Fibroblast of the aortic adventitia (primary cell): ENCODE data around the gene KIF25. TPM values are rescaled to one million over a fixed set of nuclear protein-coding genes. Genes with fewer than 3 reads are reported as not detected.

Experiments
- DNase-seq: peaks from one replicate; pipeline ENCODE4 v3.0.0-alpha.2; 2010; ENCODE audit warnings: low read depth
- H3K4me3 ChIP-seq: 2 replicates; pipeline ENCODE4 v1.5.1; 2011; ENCODE audit warnings: low read depth, mild to moderate bottlenecking, control low read depth, low read length, moderate library complexity
- CTCF ChIP-seq: IDR thresholded peaks from 2 replicates; pipeline ENCODE4 v1.5.1; 2011; ENCODE audit warnings: mild to moderate bottlenecking, low read length, control low read depth, inconsistent platforms; ENCODE audit not compliant: insufficient read depth
- total RNA-seq: library from RNA; depleted of rRNA; stranded (reverse); fragments of >200 nt; gene quantifications from 2 replicates; pipeline ENCODE4 v1.2.3, GENCODE V29; 2012; ENCODE audit warnings: low replicate concordance

The KIF25 gene
- total RNA-seq, 1 donor: not detected

DNA sequence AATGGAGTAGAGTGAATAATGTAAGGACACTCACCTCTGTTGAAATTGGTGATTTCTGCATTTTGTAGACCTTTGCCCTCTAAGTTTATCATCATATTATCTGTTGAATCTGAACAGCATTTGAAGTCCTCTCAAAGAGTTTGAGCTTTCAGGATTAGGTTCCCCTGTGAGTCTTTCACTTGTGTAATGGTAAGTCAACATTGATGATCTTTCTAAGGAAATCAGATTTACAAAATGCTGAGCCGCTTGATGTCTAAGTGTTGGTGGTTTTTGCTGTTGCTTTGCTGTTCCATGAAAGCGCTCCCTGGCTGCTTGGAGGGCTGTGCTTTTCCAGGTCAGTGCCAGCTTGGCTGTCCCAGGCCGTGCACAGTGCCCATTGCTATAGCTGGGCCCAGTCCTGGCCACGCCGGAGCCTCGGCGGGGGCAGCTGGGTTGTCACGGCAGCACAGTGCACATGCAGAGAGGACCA lies 33.8 kb upstream of the KIF25 start:
- no peak for DNase-seq
- no peak overlapping the region for H3K4me3 ChIP-seq
- TF ChIP-seq CTCF: no peak

DNA sequence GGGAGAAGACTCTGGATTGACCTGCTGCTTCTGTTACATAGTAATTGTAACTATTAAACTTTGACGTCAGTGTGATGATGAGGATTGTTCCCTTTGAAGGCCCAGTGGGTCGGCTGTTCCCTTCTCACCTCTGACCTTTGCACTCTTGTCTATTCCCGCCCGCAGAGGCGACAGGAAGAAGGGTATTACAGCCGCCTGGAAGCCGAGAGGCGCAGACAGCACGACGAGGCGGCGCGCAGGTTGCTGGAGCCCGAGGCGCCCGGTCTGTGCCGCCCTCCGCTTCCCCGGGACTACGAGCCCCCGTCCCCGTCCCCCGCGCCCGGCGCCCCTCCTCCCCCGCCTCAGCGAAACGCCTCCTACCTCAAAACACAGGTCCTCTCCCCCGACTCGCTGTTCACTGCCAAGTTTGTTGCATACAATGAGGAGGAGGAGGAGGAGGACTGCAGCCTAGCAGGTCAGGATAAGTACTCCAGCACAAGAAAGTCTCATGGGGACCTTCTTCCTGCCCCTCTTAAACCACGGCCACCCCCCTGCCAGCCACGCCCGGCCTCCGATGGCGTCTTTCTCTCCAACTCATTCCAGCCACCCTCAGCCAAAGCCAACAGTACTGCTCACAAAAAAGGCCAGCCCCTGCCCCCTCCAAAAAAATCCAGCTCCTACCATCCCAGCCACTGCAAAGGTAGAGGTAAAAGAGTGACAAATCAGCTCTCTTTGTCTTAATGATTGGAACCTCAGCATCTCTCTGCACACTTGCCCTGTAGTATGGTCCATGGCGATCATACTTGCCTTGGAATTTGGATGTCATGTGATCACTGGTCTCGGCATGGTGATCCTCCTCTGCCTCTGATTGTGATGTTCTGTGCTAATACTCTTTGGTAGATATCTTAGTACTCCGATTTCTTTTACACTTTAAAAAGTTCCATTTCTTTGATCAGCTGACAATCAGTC lies 31.6 kb upstream of the KIF25 start:
- no peak for DNase-seq
- TF ChIP-seq CTCF: no peak
- no peak overlapping the region for H3K4me3 ChIP-seq

GRCh38 chr6:167966540-167966905 lies 30.9 kb upstream of the KIF25 start:
- no peak overlapping the region for H3K4me3 ChIP-seq
- no peak for DNase-seq
- no peak for TF ChIP-seq CTCF

- DNase-seq: no peak
- no peak overlapping the region for H3K4me3 ChIP-seq
- peak; percentile 15 for TF ChIP-seq CTCF
These were observed 29.4 kb upstream of the KIF25 start for GRCh38 chr6:167968091-167968490.

DNA sequence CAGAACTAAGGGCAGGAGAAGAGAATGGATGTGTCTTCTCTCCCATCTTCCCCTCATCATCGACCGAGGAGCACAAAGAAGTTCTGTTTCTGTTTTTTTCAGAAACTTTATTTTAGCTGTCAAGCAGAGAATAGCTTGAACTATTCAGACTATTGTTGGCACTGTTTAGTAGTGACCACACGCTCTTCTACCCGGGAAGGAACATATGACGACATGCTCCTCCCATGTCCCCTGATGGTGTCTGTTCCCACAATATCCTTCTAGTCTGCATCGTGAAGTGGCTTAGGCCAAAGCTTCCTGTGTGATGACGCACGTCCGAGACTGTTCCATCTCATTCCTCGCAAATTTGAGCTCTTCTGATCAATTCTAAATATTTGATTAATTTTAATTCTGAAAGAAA lies 27.2 kb upstream of the KIF25 start:
- no peak for TF ChIP-seq CTCF
- no peak overlapping the region for H3K4me3 ChIP-seq
- DNase-seq: no peak

GRCh38 chr6:167972193-167972592 lies 25.3 kb upstream of the KIF25 start:
- DNase-seq: no peak
- TF ChIP-seq CTCF: no peak
- H3K4me3 ChIP-seq: no peak overlapping the region
